A204.1 (cell line): ENCODE measurements around the gene CPLANE2.
"Not testable (repeated sequence)": the region's sequence is repeated elsewhere in the genome, so short reads cannot be mapped to it uniquely, and the experiment has no call there.

Experiments used
- FAIRE-seq: peaks from 2 replicates; lab custom pipeline; 2012; peaks lifted over from hg19 to GRCh38; lab: Jason Lieb, UNC

CPLANE2 gene

DNA sequence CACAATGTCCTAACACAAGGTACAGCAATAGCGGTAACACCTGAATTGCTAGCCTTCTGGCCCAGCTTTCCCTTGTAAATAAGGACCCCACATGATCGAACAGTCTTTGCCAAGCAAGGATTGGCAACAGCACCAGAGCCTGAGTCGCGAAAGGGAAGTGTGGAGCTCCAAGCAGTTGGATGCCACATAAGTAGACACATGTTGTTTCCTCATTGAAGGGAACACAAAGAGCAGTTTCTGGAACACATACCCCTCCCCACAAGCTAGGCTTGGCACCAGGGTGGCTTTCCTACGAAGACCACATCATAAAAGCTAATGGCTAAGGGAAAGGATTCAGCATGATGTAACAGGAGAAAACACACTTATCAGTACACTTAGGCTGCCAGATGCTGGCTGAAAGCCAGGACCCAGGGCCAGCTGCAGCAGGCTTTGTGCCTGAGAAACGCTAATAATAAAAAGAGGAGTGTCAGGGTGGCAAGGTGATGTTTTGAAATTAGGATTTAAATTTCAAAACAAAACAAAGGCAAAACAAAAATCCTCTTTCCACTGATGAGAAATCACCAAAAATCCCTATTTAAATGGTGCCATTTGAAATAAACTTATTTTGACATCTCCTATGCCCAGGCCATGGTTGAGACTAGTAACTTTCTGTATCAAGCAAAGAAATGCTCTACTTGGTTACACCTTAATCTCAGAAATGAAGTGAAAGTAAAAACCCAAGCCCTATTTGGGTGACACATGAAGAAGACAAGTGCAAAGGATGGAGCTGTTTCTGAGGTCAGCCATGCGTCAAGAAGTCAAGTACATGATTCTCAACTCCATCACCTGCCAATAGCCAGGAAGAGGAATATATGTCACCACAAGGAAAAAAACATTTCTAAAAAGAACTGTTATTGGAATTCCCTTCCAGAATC, 11.9 kb upstream of the CPLANE2 start:
- no peak for FAIRE-seq

- FAIRE-seq = no peak
Observed at GRCh38 chr1:16248007-16248436, 11.0 kb upstream of the CPLANE2 start.

GRCh38 chr1:16247441-16247840, 10.5 kb upstream of the CPLANE2 start:
- no peak for FAIRE-seq

GRCh38 chr1:16246961-16247360, 10.0 kb upstream of the CPLANE2 start:
- FAIRE-seq = no peak

DNA sequence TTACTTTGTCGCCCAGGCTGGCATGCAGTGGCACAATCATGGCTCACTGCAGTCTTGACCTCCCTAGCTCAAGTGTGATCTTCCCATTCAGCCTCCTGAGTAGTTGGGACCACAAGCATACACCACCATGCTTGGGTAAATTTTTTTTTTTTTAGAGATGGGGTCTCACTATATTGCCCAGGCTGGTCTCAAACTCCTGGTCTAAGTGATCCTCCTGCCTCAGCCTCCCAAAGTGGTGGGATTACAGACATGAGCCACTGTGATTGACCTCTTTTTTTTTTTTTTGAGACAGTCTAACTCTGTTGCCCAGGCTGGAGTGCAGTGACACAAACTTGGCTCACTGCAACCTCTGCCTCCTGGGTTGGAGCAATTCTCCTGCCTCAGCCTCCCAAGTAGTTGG, 9.3 kb upstream of the CPLANE2 start:
- FAIRE-seq = not testable (repeated sequence)

- FAIRE-seq = no peak
Observed at GRCh38 chr1:16245476-16246196, 8.7 kb upstream of the CPLANE2 start.

GRCh38 chr1:16244650-16245285, 7.8 kb upstream of the CPLANE2 start:
- FAIRE-seq = no peak

DNA sequence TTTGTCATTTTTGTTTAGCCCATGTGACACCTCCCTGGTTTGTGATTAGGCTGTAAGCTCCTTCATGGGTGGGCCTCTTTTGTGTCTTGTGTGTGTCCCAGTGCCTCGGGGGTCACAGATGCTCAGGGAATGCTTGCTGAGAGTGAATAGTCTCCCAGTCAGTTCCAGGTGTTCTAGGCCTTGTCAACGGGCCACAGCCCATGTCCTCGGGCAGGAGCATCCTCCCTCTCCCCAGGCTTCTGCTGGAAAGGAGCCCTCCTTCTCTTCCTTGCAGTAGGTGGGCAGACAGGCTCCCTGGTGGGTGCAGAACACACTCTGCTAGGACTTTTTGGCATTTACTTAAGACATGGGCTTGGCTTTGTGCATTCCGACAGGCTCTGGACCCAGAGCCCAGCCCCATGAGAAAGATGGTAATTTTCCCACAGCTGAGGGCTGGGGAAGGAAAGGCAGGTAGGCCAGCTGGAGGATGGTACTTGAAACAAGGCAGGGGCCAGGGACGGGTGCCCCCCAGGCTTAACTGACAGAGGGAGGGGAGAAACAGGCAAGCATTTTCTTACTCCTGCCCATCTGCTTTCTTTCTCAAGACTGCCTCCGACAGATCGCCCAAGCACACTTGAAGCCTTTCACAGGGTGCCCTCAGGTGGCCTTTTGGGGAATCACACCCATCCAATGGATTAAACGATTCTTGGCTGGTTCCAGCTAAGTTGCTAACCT, 7.1 kb upstream of the CPLANE2 start:
- peak; percentile 93 for FAIRE-seq

GRCh38 chr1:16243215-16243610, 6.2 kb upstream of the CPLANE2 start:
- no peak for FAIRE-seq

DNA sequence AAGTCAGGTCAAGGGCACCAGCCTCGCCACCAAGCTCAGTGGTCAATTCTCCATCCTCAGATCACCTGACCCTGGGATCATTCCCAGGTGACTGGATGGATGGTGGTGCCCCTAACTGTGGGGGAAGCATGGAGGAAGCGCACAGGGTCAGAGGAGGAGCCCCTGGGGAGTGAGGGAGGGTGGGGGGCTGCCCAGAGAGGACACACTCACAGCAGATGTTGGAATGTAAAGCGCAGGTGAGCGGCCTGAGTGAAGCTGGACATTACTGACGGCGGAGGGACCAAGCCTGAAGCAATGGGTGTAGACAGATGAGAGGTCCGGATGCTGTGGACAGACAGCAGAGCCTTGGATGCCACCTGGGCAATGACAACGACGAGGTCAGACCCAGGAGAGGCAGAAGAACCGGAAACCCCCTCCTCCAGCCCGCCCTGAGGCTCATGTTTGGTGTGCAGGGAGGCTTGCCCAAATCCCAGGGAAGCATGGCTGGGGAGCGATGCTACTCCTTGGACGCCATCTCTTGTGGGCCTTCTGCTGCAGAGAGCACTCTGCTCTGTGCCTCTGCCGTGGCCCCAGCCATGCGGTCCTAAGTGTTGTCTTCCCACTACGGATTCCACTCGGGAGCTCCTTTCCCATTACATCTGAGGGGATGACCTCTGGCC, 5.7 kb upstream of the CPLANE2 start:
- no peak for FAIRE-seq

GRCh38 chr1:16241221-16241708, 4.3 kb upstream of the CPLANE2 start:
- FAIRE-seq = no peak

DNA sequence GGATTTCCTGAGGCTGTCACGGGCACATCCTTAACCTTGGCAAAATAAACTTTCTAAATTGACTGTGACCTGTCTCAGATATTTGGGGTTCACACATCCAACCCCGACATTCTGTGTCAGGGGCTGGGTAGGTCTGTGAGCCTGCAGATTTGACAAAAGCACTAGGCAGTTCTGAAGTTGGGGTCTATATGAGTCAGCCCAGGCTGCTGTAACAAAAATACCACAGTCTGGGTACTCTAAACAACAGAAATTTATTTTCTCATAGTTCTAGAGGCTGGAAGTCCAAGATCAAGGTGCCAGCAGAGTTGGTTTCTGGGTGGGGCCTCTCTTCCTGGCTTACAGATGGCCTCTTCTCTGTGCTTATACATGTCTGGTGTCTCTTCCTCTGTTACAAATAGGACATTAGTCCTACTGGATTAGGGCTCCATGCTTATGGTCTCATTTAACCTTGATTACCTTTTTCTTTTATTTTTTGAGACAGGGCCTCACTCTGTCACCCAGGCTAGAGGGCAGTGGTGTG, 3.0 kb upstream of the CPLANE2 start:
- no peak for FAIRE-seq

DNA sequence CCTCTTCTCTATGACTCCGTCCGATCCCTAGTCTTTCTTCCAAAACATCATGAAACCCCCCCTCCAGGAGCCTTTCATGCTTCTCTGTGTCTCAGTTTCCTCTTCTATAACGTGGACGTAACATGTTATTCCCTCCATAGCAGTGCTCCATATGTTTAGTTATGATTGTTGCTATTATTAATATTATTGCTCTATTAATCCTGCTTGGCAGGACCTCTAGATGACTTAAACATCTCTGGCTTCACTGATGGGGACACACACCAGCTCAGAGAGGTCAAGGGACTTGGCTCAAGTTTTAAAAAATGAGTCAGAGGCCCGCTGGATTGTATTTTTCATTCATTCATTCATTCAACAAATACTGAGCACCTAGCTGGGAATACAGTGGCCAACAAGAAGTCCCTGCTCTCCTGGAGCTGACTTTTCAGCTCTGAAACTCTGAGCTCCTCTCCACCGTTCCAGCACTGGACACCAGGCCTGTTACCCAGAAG, 404 bp upstream of the CPLANE2 start:
- no peak for FAIRE-seq

- no peak for FAIRE-seq
Observed at GRCh38 chr1:16235944-16236510, 956 bp downstream of the CPLANE2 start.

DNA sequence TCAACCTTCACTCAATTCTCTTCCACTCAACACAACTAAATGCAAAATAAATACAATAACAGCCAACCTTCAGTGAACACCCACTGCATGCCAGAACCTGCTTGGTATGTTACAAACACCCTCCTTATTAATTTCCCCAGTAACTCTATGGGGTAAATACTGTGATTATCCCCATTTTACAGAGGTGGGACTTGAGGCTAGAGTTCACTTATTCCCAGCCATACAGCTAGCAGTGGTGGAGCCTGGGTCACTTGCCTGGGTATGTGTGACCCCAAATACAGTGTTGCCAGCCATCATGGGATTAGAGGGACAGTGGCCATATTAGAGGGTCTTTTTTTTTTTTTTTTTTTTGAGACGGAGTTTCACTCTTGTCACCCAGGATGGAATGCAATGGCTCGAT, 1.6 kb downstream of the CPLANE2 start:
- no peak for FAIRE-seq

DNA sequence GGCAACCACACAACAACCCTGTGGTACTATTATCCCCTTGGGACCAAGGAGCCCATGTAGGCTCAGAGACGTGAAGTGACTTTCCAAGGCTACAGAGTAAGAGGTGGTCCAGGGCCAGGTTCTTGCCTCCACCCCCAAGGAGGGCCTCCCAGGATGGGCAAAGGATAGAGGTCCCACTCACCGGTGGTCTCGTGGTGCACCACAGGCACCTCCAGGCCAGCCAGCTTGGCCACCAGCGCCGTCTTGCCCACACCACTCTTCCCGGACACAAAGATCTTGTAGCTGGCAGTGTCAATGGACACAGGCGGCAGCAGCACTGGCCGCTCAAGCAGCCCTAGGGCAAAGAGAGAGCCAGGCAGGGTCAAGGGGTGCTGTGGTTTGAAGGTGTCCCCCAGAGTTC, 3.6 kb downstream of the CPLANE2 start:
- no peak for FAIRE-seq

GRCh38 chr1:16232316-16232710, 4.7 kb downstream of the CPLANE2 start:
- no peak for FAIRE-seq

DNA sequence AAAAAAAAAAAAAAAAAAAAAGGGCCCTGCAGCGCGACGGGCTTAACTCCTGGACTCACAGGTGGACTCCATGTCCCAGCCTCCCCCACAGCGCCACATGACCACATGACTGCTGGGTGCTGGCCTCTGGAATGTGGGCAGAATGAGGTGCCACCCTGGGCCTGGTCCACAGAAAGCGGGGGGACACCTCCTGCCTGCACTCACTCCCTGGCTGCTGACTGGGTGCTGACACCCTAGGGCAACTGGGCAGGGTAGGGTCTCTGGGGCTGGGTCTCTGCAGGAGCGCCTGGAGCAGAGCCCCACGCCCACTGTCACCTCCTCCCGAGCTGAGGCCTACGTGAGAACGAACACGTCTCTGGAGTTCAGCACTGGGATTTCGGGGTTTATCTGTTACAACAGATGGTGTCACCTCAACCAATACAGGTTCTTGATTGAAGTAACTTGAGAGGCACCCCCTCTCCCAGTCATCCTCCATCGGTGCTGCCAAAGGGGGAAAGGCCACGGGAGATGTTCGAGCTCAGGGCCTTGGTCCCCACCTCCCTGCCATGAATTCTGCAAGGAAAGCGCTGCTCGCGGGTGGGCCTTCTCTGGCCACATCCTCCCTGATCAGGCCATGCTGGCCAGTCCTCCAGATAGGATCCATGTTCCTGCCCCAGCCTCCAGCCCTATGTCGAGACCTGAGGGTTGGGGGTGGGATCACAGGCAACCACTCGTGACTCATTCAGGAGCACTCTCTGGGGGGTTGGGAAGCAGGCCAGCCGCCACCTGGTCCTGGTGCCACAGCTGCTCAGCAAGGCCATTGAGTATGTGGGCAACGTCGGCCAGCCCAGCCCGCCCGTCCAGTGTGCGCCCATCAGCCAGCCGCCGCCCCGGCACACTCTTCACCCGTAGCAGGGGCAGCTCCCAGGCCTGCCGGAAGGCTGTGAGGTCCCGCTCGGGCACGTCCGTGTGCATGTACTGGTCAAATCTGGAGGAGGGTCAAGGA, 5.4 kb downstream of the CPLANE2 start:
- no peak for FAIRE-seq

DNA sequence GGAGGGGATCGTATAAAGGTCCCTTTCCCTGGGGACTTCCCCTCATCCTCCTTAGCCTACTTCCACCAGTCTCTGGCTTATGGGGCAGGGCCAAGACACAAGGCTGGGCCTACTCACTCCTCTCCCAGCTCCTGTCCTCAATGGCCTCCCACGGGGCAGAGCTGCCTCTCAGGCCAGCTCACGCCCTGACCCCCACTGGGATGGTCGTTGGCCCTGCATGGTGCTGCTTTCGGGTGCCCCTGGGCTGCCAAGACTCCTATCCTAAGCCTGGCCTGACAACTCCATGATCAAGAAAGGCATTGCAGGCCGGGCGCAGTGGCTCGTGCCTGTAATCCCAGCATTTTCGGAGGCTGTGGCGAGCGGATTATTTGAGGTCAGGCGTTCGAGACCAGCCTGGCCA, 6.2 kb downstream of the CPLANE2 start:
- FAIRE-seq = no peak
